Osteocyte (in vitro differentiated cells): Measurements from ENCODE around the gene FBN1. TPM values are rescaled to one million over a fixed set of nuclear protein-coding genes. Genes with fewer than 3 reads are reported as not detected.

Experiments
- DNase-seq: peaks from one replicate; pipeline ENCODE4 v3.0.0; 2021; ENCODE audit warnings: mixed read lengths; ENCODE audit not compliant: unreplicated experiment; ENCODE audit errors: extremely low spot score
- H3K27ac Mint-ChIP-seq: one replicate; pipeline ENCODE4 v1.8.0; 2021; ENCODE audit warnings: mild to moderate bottlenecking, mixed read lengths; ENCODE audit not compliant: unreplicated experiment
- H3K27me3 Mint-ChIP-seq: one replicate; pipeline ENCODE4 v1.8.0; 2021; ENCODE audit warnings: mixed read lengths; ENCODE audit not compliant: unreplicated experiment
- H3K36me3 Mint-ChIP-seq: one replicate; pipeline ENCODE4 v1.8.0; 2021; ENCODE audit warnings: mixed read lengths; ENCODE audit not compliant: unreplicated experiment
- H3K4me1 Mint-ChIP-seq: one replicate; pipeline ENCODE4 v1.8.0; 2021; ENCODE audit warnings: mixed read lengths; ENCODE audit not compliant: unreplicated experiment
- H3K4me3 Mint-ChIP-seq: one replicate; pipeline ENCODE4 v1.8.0; 2021; ENCODE audit warnings: mild to moderate bottlenecking, moderate library complexity, mixed read lengths; ENCODE audit not compliant: unreplicated experiment
- H3K9me3 Mint-ChIP-seq: one replicate; pipeline ENCODE4 v1.8.0; 2021; ENCODE audit warnings: mixed read lengths; ENCODE audit not compliant: unreplicated experiment
- total RNA-seq: library from RNA; stranded (reverse); gene quantifications from 2 replicates; pipeline ENCODE4 v1.2.1, GENCODE V29; 2021
- TF ChIP-seq, protein P1 (sequence below): fragments of 200-600 bp; sonication (generic); IDR thresholded peaks from 2 replicates; pipeline ENCODE4 v1.5.0; 2021; ENCODE audit warnings: antibody characterized with exemption, mild to moderate bottlenecking, moderate library complexity

FBN1 gene
- total RNA-seq, 1 donor from 2014 or later: 1,012 TPM

DNA sequence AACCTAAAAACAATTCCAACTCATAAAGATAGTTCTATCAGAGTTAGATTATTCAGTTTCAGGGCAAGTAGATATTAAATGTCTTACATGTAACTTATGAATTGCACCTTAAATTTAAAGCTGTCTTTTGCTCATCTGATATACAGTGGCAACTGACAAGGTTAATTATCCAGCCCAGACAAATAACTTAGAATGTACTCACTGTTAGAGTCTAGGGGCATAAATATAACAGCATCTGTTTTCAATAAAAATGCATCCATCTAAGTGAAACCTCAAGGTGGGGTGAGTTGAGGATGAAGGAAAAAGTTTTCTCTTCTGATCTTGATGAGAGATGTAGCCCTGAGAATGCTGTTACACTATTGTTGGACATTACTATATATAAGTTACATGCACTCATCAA is 112.6 kb downstream of the FBN1 start:
- Mint-ChIP-seq H3K27ac (peak overlapping the region; percentile 91), H3K9me3 (no peaks in the 10 kb centered on the region), H3K4me1 (peaks cover 60% of the 10 kb centered on the region), H3K4me3 (no peak overlapping the region), H3K36me3 (peaks cover 84% of the 10 kb centered on the region), H3K27me3 (no peaks in the 10 kb centered on the region)
- no peak for DNase-seq
- TF ChIP-seq, protein P1, sequence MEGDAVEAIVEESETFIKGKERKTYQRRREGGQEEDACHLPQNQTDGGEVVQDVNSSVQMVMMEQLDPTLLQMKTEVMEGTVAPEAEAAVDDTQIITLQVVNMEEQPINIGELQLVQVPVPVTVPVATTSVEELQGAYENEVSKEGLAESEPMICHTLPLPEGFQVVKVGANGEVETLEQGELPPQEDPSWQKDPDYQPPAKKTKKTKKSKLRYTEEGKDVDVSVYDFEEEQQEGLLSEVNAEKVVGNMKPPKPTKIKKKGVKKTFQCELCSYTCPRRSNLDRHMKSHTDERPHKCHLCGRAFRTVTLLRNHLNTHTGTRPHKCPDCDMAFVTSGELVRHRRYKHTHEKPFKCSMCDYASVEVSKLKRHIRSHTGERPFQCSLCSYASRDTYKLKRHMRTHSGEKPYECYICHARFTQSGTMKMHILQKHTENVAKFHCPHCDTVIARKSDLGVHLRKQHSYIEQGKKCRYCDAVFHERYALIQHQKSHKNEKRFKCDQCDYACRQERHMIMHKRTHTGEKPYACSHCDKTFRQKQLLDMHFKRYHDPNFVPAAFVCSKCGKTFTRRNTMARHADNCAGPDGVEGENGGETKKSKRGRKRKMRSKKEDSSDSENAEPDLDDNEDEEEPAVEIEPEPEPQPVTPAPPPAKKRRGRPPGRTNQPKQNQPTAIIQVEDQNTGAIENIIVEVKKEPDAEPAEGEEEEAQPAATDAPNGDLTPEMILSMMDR: no peak

DNA sequence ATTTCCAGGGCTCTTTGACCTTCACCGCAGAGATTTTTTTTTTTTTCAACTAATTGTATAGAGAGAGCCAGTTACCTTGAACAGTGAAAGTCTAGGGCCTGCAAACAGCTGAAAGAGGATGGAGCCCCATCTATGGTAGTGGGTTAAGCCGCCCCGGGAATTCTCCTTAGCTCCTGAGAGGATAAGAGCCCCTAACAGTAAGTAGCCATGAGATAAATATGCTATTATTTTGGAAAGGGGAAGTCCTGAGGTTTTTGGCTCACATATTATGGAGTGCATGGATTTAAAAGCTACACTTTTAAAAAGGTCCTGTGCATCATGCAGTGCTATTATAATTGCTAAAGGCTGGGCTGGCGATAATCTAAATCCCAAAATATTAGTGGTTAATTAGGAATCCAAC is 115.0 kb downstream of the FBN1 start:
- Mint-ChIP-seq H3K36me3 (peaks cover 87% of the 10 kb centered on the region), H3K4me1 (peaks cover 56% of the 10 kb centered on the region), H3K27ac (peak overlapping the region; percentile 32)

DNA sequence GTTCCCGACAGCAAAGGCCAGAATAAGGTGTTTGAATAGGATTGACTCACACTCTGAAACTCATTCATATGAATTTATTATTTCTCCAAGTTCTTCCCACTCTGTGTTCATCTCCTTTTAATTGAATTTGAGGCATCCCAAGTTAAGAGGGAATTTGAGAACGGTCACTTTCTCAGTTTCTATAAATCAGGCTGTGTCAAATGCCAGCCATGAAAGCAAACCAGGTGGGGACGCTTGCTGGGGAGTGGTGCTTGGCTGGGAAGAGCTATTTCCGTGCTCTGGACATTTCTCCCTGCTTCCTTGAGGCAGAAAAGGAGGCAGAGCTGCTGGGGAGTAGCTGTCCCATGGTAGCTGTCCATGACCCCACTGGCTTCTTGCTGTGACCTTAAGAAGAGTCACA is 116.6 kb downstream of the FBN1 start:
- DNase-seq: no peak
- H3K27ac Mint-ChIP-seq: peak overlapping the region; percentile 68
- TF ChIP-seq, protein P1: no peak
- no peaks in the 10 kb centered on the region for H3K27me3 Mint-ChIP-seq
- H3K4me1 Mint-ChIP-seq: peaks cover 40% of the 10 kb centered on the region
- H3K4me3 Mint-ChIP-seq: no peak overlapping the region
- peaks cover 87% of the 10 kb centered on the region for H3K36me3 Mint-ChIP-seq
- H3K9me3 Mint-ChIP-seq: no peaks in the 10 kb centered on the region

More for the DNA sequence above, 115.0 kb downstream of the FBN1 start:
- TF ChIP-seq, protein P1: no peak
- H3K27me3 Mint-ChIP-seq: no peaks in the 10 kb centered on the region
- no peaks in the 10 kb centered on the region for H3K9me3 Mint-ChIP-seq
- H3K4me3 Mint-ChIP-seq: no peak overlapping the region
- DNase-seq: no peak

DNA sequence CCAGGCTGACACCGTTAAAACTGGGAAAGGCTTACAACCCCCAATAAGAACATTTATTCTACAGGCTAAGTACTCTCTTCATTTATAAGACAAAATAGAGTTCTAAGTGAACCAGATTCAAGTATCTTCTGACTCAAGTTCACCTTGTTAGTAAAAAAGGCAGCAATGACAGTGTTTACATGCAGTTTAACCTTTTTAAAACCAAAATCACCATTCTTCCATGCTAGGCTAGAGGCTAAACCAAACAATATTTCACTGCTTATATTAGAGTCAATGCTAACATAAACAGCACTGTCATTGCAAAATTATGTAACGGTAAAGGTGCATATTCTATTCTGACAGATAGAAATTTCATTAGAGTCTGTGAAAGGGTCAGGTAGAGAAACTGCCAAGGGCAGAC is 118.0 kb downstream of the FBN1 start:
- H3K36me3 Mint-ChIP-seq: peaks cover 86% of the 10 kb centered on the region
- H3K4me1 Mint-ChIP-seq: peaks cover 27% of the 10 kb centered on the region
- no peaks in the 10 kb centered on the region for H3K9me3 Mint-ChIP-seq
- TF ChIP-seq, protein P1: no peak
- H3K27ac Mint-ChIP-seq: peak overlapping the region; percentile 70
- no peaks in the 10 kb centered on the region for H3K27me3 Mint-ChIP-seq
- H3K4me3 Mint-ChIP-seq: no peak overlapping the region
- no peak for DNase-seq

DNA sequence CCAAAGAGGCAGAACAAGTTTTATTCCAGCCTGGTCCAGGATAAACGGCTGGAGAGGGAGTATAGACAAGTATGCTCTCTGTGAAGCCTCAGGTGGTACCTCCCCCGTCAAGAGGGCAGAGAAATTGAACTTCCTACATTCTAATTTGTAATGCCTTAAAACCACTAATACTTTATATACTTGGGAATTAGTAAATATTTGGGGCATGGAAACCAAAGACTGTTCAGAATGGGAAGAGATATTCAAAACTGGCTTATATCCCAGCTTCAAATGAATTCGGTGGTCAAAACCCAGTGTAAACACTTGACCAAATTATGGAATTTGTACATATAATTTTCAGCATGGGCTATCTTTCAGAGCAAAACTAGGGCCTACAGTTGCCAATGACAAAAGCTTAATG is 122.6 kb downstream of the FBN1 start:
- no peak overlapping the region for H3K4me3 Mint-ChIP-seq
- TF ChIP-seq, protein P1: no peak
- peaks cover 86% of the 10 kb centered on the region for H3K36me3 Mint-ChIP-seq
- no peak for DNase-seq
- H3K9me3 Mint-ChIP-seq: no peaks in the 10 kb centered on the region
- no peaks in the 10 kb centered on the region for H3K27me3 Mint-ChIP-seq
- H3K27ac Mint-ChIP-seq: peak overlapping the region; percentile 67
- peaks cover 32% of the 10 kb centered on the region for H3K4me1 Mint-ChIP-seq
